Coronary artery (tissue), 2 donors: ENCODE results near the gene CACNA1C.

Experiments used
- DNase-seq: peaks from one replicate; pipeline ENCODE4 v3.0.0-alpha.2; 2017; ENCODE audit warnings: low spot score
- H3K27ac ChIP-seq, 2 donors: fragments of 200-600 bp; sonication (generic); one replicate each; pipeline ENCODE4 v1.5.1; 2016 to 2019
- H3K4me3 ChIP-seq: fragments of 200-600 bp; sonication (generic); 2 replicates; pipeline ENCODE4 v1.5.1; 2016; ENCODE audit warnings: mild to moderate bottlenecking, moderate library complexity
- TF ChIP-seq, protein P1 (sequence below): fragments of 200-600 bp; sonication (generic); IDR thresholded peaks from one replicate; pipeline ENCODE4 v1.5.1; 2019; ENCODE audit warnings: antibody characterized with exemption

The CACNA1C gene

DNA sequence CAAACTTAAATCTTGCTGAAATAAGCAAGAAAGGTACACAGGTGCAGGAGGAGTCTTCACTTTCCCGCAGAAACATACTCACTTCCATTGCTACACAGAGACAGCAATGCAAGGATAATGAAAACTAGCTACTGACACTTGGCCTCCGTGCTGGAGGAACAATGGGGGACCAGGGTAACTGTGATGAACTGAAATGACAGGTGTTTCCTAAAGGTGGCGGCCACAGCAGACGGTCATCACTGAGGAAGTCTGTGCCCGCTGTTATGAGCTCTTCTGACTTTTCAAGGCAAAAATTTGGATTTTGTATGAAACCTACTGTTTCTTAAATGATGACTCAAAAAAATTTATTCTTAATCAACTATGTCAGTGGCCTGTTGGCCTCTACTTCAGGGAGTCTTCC, 189.4 kb downstream of the CACNA1C start:
- no peak for DNase-seq
- Histone ChIP-seq H3K4me3 (no peak overlapping the region), H3K27ac (no peak overlapping the region)
- TF ChIP-seq, protein P1, sequence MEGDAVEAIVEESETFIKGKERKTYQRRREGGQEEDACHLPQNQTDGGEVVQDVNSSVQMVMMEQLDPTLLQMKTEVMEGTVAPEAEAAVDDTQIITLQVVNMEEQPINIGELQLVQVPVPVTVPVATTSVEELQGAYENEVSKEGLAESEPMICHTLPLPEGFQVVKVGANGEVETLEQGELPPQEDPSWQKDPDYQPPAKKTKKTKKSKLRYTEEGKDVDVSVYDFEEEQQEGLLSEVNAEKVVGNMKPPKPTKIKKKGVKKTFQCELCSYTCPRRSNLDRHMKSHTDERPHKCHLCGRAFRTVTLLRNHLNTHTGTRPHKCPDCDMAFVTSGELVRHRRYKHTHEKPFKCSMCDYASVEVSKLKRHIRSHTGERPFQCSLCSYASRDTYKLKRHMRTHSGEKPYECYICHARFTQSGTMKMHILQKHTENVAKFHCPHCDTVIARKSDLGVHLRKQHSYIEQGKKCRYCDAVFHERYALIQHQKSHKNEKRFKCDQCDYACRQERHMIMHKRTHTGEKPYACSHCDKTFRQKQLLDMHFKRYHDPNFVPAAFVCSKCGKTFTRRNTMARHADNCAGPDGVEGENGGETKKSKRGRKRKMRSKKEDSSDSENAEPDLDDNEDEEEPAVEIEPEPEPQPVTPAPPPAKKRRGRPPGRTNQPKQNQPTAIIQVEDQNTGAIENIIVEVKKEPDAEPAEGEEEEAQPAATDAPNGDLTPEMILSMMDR, result no peak

DNA sequence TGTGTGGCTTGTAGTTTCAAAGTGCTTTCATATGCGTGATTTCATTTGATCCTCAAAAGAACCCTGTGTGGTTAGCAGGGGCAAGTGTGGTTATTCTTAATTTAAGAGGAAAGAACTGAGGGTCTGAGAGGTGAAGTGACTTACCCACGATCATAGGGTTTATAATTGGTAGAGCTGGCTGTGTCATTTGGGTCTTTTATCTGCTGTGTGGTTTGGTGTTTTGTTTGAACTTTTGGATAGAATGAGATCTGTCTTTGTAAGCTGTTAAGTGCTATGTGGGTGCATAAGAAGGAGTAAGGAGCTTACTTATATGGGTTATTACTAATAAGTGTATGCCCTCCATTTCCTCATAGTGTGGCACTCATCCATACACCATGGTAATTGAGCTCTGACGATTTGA, 190.0 kb downstream of the CACNA1C start:
- H3K27ac ChIP-seq, result no peak overlapping the region
- DNase-seq, result no peak
- TF ChIP-seq, protein P1, result no peak
- H3K4me3 ChIP-seq, result no peak overlapping the region

DNA sequence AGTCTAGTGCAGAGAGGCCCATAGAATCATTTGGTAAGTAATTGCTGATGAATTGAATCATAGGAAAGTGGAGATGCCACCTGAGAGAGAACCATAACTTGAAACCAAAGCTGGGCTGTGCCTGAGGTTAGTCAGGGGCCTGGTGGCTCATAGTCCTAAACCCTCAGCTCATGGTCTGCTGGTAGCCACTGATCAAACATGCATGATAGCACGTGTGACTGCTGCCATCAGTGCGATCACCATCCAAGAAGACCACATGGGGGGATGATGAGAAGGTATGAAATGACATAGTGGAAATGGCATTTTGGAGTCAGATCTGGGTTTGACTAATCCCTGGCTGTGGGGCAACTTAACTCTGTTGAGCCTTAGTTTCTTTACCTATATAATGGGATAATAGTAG, 190.5 kb downstream of the CACNA1C start:
- TF ChIP-seq, protein P1, result no peak
- no peak for DNase-seq
- Histone ChIP-seq H3K4me3 (no peak overlapping the region), H3K27ac (peak overlapping the region in 1 of 2 donors; percentile 70)

DNA sequence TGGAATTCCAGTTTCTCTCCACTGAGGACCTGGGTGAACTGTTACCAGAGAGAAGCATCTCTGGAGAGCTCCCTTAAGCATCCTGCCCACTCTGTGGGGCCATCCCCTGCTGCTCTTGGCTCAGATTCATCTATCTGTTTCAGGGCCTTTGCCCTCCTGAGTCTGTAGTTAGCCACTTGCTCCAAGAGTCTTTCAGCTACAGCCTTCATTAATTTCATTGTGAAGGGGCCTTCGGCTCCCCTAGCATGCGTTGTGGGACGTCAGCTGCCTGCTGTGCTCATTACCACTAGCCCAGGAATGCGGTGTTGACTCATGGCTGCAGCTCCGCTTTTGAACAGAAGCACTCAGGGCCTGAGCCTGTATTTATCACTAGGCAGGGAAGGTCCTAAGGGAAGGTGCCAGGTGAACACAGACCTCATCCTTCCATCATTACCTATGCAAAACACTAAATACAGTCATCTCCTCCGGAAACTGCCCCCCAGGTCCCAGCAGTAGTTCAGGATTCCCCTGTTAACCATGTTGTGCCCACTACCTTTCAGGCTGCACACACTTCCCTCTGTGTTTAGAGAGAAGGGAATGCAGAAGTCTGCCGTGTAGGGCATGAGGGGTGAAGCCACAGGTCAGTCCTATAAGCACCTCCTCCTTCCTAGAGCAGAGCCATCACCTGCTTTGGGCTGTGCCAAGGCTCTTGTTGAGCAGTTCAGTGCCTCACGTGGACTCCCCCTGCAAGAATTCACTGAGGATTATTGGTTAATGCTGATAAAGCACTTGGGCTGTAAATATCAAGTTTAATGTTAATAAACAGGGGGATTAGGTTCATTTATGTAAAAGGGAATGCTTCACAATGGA, 191.4 kb downstream of the CACNA1C start:
- TF ChIP-seq, protein P1, result no peak
- Histone ChIP-seq H3K27ac (peak overlapping the region; percentile 42 to 70), H3K4me3 (no peak overlapping the region)
- DNase-seq, result no peak

DNA sequence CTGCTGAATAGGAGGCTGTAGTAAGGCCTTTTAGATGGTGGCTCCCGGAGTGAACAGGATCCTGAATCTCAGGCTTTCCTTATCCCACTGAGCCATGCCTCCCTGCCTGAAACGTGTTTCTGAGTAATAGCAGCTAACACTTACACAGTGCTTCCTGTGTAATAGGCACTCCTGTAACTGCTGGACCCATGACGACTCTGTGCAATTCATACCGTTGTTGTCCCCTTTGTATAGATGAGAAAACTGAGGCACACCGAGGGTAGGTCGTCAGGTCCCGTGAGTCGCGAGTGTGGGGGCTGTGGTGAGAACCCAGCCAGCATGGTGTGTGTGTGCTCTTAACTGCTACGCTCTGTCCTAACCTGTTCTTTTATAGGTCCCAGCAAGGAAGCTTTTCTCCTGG, 193.6 kb downstream of the CACNA1C start:
- H3K27ac ChIP-seq, result no peak overlapping the region
- DNase-seq, result no peak
- TF ChIP-seq, protein P1, result no peak

DNA sequence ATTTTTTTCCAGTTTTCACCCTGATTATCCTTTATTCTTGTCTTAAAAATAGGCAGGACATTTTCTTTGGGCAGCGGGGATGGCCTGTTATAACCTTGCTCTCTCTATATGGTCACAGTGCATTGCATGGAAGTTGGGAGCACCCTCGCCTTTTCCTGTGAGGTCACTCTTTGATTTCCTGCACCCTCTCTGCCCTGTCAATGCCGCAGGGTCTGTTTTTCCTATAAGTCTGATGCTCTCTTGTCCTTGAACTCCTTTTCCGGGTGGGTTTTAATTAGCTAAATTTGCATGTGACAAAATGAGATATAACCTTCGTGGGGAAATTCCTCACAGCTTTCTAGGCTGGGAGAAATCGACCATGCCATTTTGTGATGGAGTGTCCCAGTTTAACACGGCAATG, 194.3 kb downstream of the CACNA1C start:
- no peak for DNase-seq
- Histone ChIP-seq H3K4me3 (no peak overlapping the region), H3K27ac (no peak overlapping the region)
- TF ChIP-seq, protein P1, result no peak

More for the DNA sequence above, 193.6 kb downstream of the CACNA1C start:
- no peak overlapping the region for H3K4me3 ChIP-seq

DNA sequence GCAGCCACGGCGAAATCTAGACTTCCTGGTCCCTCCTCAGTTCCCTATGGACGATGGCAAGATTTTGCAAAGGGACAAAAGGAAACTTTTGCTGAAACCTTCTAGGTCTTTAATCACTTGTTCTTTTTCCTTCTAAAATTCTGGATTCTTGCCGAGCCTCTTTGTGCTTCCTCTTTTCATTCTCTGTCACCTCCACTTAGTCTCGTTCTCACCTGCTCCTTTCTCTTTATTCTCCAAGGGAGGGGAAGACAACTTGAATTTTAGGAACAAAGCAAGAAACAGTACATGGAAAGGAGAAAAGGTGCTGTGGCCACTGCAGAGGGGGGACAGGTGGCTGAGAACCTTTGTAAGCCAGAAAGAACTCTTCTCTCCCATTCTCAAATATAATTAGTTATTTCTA, 194.8 kb downstream of the CACNA1C start:
- Histone ChIP-seq H3K4me3 (no peak overlapping the region), H3K27ac (no peak overlapping the region)
- TF ChIP-seq, protein P1, result no peak

More for the DNA sequence above, 194.8 kb downstream of the CACNA1C start:
- no peak for DNase-seq
